GM12878 (cell line): Measurements from ENCODE around the gene KCNQ1.

Source experiments
- ATF3 ChIP-seq: IDR thresholded peaks from 2 replicates; pipeline ENCODE4 v1.6.1; 2011; ENCODE audit warnings: low read depth, mild to moderate bottlenecking, low read length, moderate library complexity, borderline replicate concordance; ENCODE audit errors: extremely low read depth
- CTCF ChIP-seq, 3 experiments: IDR thresholded peaks in 2 of 3; conservative IDR thresholded peaks in 1 of 3; 2 replicates each; pipeline ENCODE4 v1.5.1; 2011; ENCODE audit warnings: low read depth in 3 of 3, low read length in 3 of 3, mild to moderate bottlenecking in 3 of 3, control low read depth in 2 of 3, moderate library complexity in 2 of 3, inconsistent platforms in 1 of 3, mixed read lengths in 1 of 3; ENCODE audit not compliant: control insufficient read depth in 2 of 3, insufficient read depth in 1 of 3; ENCODE audit errors: extremely low read depth in 1 of 3
- EZH2 ChIP-seq: IDR thresholded peaks from 2 replicates; pipeline ENCODE4 v1.6.1; 2012; ENCODE audit warnings: low read depth, mild to moderate bottlenecking, control low read depth, inconsistent platforms, low read length, borderline replicate concordance; ENCODE audit not compliant: control insufficient read depth
- IKZF1 ChIP-seq: fragments of 450-650 bp; conservative IDR thresholded peaks from 2 replicates; pipeline ENCODE4 v1.6.1; 2017; ENCODE audit warnings: antibody characterized with exemption, mild to moderate bottlenecking
- NR2C2 ChIP-seq: IDR thresholded peaks from 2 replicates; pipeline ENCODE4 v1.6.1; 2011; ENCODE audit warnings: borderline replicate concordance, low read depth; ENCODE audit not compliant: control insufficient read depth, insufficient read length
- RAD51 ChIP-seq: fragments of 450-650 bp; IDR thresholded peaks from 2 replicates; pipeline ENCODE4 v1.6.1; 2016; ENCODE audit warnings: moderate library complexity, mild to moderate bottlenecking, inconsistent platforms
- SIN3A ChIP-seq: IDR thresholded peaks from 2 replicates; pipeline ENCODE4 v1.6.1; 2012; ENCODE audit warnings: low read depth, low read length, improper control_type of control experiment
- USF1 ChIP-seq: IDR thresholded peaks from 2 replicates; pipeline ENCODE4 v1.6.1; 2011; ENCODE audit warnings: borderline replicate concordance, low read depth, mild to moderate bottlenecking, moderate library complexity, mixed read lengths, low read length; ENCODE audit not compliant: insufficient read depth; ENCODE audit errors: extremely low read length

GRCh38 chr11:2566223-2567025, 121.6 kb downstream of the KCNQ1 start:
- TF ChIP-seq USF1 (no peak), NR2C2 (no peak), EZH2 (no peak), SIN3A (no peak), RAD51 (no peak), ATF3 (no peak), CTCF (IDR thresholded peaks at IDR 0.05 in 2 of 3, conservative IDR thresholded peaks at IDR 0.05 in 1 of 3; ENCODE audit: control insufficient read depth in 2 of 3, extremely low read depth in 1 of 3, insufficient read depth in 1 of 3, low read depth in 3 of 3, low read length in 3 of 3) (peak in 2 of 3 experiments; percentile 14 to 17; a peak in 2 of 6 replicates), IKZF1 (no peak)
